Stimulated activated CD8-positive, alpha-beta memory T cell treated with anti-CD3 and anti-CD28 coated beads, Interleukin-7, amount 100 ng/mL, for 4 hours (primary cell): Measurements from ENCODE around the gene BTNL9.
"Not testable (repeated sequence)": the region's sequence is repeated elsewhere in the genome, so short reads cannot be mapped to it uniquely, and the experiment has no call there.

Source experiments
- DNase-seq, 2 donors: peaks; one replicate each; pipeline ENCODE4 v3.0.0-alpha.2; 2020; ENCODE audit warnings: low read depth in 2 of 2

The BTNL9 gene

DNA sequence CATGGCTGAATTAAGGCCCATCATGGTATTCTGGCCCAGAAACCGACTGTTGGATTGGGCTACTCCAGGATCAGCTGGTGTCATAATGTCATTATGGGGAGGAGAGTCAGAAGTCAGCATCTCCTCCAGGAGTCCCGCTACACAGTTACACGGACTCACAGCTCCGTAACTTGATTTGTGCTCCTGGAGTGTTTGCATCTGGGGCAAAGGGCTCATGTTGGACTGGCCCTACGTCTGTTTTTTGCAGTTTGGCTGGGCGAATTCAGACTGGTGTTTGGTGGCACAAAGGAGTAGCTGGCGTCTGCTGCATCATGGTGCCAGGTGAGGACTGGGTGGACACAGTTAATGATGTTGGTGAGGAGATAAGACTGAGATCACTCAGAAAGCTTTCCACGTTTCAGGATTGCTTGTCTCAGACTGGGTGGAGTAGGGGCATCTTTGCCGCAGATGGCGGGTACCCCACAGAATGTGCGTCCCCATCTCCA, 59.6 kb downstream of the BTNL9 start:
- DNase-seq = no peak

GRCh38 chr5:181100121-181100875, 60.2 kb downstream of the BTNL9 start:
- no peak for DNase-seq

DNA sequence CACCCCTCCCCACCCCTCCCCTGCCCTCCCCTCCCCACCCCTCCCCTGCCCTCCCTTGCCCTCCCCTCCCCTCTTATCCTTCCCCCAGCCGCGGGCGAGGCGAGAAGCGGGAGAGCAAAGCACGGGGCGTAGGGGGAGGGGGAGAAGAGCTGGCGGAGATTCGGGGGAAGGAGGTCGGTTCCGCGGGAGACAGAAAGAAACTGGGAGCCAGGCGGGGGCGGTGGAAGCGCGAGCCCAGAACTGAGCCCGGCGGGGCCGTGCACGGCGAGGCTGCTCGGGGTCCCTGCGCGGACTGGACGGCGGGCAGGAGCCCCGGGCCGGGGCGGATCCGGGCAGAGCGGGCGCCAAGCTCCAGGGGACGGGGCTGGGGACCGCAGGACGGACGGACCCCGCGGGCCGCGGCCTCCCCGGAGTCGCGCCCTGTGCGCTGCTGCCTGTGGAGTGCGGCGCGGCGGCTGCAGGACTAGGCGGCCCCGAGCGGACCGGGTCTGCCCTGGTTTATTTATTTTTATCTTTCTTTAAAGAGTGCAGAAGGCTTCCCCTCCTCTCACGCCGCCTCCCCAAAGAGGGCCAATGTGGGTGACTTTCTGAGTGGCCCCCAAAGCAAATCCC, 61.1 kb downstream of the BTNL9 start:
- not testable (repeated sequence) for DNase-seq

DNA sequence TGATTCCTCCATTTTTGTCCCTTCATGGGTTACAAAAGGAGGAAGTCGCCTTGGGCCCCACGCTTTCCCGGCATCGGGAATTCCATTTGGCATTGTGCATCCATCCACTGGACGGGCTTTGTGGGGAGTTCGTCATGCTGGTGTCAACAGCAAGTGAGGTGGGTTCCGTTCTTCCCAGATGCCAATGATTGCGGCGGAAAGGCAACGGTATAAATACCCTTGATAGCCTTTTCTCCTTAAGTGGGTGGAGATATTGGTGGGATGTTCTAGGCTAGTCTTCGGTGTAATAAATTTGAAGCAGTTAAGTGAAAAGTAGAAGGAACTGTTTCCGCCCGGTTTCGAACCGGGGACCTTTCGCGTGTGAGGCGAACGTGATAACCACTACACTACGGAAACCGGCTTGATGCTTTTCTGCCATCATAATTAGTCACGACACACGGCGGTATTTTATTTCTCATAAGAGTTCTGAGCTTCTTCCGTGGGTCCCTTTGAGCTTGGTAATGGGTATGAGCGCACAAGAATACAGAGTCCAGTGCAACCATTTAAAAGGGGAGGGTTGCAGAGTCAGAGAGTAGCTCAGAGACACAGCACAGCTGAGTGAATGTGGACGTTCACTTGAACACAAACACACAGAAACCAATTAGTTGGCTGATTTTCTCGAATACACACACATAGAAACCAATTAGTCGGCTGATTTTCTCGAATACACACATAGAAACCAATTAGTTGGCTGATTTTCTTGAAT, 62.0 kb downstream of the BTNL9 start:
- not testable (repeated sequence) for DNase-seq

DNA sequence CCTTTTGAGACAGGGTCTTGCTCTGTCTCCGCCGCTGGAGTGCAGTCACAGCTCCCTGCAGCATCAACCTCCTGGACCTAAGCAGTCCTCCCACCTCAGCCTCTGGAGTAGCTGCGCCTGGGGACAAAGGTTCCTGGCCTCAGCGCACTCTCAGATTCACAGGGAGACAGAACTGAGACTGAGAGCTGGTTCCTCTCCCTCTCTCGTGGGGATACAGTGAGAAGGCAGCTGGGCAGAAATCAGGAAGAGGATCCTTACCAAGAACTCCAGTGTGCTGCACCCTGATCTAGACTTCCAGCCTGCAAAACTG, 64.1 kb downstream of the BTNL9 start:
- not testable (repeated sequence) for DNase-seq

DNA sequence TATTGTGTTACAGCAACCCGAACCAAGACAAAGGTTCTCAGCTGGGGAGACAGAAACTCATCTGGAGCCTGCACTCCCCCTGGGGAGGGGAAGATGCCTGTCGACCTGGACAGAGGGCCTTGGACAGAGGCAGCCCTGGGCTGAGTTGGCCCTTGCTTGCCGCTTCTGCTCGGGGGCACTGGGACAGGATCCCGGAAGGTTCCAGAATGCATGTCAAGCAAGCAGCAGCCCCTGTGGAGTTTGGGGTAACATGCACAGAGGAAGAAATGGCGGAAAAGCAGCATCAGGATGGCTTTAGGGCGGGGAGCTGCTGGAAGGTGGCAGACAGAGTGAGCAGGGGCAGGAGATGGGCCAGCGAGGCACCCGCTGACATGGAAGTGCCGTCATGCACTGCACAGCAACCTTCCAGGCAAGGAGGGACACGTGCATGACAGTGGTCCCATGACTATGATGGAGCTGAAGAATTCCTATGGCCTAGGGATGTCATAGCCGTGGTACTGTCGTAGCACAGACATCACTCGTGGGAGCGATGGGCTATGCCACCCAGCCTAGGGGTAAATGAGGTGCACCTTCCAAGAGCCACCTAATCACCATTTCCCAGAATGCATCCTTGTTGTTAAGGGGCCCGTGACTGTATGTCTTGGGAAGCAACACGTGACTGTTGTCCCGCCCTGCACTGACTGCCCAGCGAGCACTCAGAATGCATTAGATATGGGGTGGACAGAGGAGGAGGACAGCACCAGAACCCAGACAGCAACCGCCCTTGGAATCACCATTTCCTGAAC, 64.7 kb downstream of the BTNL9 start:
- DNase-seq = not testable (repeated sequence)

DNA sequence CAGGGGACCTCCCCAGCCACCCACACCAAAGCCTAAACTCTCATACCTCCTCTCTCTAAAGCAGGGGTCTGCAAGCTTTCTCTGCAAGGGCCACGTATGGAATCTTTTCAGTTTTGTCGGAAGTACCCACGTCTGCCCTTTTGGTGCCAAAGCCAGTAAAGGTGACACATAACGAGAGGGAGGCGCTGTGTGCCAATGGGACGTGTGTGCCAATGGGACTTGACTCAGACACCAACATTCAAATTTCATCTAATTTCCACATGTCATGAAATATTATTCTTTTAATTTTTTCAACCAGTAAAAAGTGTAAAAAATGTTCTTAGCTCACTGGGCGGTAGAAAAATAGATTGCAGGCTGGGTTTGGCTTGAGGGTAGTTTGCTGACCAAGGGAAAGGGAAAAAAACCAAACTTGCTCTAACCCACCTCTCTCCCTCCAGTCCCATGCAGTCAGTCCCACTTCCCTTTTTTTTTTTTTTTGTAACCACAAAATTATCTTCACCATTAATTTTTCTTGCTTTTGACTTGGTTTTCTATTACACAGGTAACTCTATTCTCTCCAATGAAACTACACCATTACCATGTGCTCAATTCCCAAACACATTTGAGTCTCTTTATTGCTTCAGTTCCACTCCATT, 65.4 kb downstream of the BTNL9 start:
- DNase-seq = no peak

- DNase-seq = no peak
Measured at GRCh38 chr5:181107699-181108098, 67.6 kb downstream of the BTNL9 start.

DNA sequence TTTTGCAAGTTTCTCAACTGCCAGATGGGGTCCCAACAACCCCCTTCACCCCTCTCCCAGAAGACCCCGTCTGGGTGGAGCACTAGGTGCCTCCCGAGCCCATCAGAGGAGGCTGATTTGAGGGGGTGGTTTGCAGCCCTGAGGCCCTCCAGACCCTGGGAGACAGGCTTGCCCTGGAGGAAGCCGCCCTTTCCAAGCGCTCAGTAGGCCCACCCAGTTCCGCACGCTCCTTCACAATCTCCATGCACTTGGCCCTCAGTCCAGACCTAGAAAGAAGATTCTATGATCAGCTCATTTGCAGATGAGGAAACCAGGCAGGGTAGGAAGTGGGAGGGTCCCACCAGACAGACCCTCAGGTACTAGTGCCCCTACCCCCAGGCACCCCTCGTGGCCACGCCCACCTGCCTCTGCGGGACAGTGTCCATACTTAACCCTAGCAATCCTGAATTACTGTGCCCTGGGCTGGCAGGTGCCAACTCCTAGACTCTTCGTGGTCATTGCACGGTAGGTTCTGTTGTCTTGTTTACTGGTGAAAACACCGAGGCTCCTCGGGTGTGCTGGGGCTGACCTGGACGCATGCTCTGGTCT, 68.6 kb downstream of the BTNL9 start:
- DNase-seq = no peak

- no peak for DNase-seq
Measured at GRCh38 chr5:181109489-181110013, 69.5 kb downstream of the BTNL9 start.

GRCh38 chr5:181111010-181111409, 70.9 kb downstream of the BTNL9 start:
- no peak for DNase-seq
